ENCODE results near the gene BARX1.

DNA sequence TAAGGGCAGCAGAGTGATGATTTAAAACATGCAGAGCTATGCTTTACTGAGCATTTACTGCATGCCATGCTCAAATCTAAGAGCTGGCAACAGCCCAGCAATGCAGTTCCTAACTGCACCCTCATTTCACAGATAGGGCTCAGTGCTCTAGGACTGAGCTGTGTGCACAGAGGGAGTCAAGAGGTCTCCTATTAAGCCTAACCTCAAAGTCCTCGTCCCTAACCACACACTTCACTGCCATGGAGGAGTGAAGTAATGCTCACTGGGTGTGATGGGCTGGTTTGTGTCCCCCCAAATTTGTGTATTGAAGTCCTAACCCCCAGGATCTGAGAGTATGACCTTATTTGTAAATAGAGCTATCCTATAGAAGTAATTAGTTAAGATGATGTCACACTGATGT lies 25.9 kb downstream of the BARX1 start:
- TF ChIP-seq NFYB (CRISPR knock-in tag; conservative IDR thresholded peaks at IDR 0.05; ENCODE audit: low read depth) = no peak
- TF ChIP-seq, protein P1, sequence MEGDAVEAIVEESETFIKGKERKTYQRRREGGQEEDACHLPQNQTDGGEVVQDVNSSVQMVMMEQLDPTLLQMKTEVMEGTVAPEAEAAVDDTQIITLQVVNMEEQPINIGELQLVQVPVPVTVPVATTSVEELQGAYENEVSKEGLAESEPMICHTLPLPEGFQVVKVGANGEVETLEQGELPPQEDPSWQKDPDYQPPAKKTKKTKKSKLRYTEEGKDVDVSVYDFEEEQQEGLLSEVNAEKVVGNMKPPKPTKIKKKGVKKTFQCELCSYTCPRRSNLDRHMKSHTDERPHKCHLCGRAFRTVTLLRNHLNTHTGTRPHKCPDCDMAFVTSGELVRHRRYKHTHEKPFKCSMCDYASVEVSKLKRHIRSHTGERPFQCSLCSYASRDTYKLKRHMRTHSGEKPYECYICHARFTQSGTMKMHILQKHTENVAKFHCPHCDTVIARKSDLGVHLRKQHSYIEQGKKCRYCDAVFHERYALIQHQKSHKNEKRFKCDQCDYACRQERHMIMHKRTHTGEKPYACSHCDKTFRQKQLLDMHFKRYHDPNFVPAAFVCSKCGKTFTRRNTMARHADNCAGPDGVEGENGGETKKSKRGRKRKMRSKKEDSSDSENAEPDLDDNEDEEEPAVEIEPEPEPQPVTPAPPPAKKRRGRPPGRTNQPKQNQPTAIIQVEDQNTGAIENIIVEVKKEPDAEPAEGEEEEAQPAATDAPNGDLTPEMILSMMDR (IDR thresholded peaks at IDR 0.05) = no peak
- TF ChIP-seq, protein P2, sequence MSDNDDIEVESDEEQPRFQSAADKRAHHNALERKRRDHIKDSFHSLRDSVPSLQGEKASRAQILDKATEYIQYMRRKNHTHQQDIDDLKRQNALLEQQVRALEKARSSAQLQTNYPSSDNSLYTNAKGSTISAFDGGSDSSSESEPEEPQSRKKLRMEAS (CRISPR knock-in tag; IDR thresholded peaks at IDR 0.05) = no peak
- TF ChIP-seq ESRRA (CRISPR knock-in tag; IDR thresholded peaks at IDR 0.05; ENCODE audit: borderline replicate concordance) = no peak
- no peak for TF ChIP-seq SMAD3 (CRISPR knock-in tag; IDR thresholded peaks at IDR 0.05; ENCODE audit: borderline replicate concordance)
- TF ChIP-seq, protein P3, sequence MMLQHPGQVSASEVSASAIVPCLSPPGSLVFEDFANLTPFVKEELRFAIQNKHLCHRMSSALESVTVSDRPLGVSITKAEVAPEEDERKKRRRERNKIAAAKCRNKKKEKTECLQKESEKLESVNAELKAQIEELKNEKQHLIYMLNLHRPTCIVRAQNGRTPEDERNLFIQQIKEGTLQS (CRISPR knock-in tag; conservative IDR thresholded peaks at IDR 0.05) = no peak
- TF ChIP-seq IRF2 (CRISPR knock-in tag; IDR thresholded peaks at IDR 0.05; ENCODE audit: borderline replicate concordance, low read depth) = no peak
- TF ChIP-seq, protein P4, sequence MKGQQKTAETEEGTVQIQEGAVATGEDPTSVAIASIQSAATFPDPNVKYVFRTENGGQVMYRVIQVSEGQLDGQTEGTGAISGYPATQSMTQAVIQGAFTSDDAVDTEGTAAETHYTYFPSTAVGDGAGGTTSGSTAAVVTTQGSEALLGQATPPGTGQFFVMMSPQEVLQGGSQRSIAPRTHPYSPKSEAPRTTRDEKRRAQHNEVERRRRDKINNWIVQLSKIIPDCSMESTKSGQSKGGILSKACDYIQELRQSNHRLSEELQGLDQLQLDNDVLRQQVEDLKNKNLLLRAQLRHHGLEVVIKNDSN (CRISPR knock-in tag; IDR thresholded peaks at IDR 0.05) = no peak
- no peak for TF ChIP-seq MXD4 (CRISPR knock-in tag; IDR thresholded peaks at IDR 0.05; ENCODE audit: borderline replicate concordance)

All from WTC11 (cell line).